HG02642 (cell line): ENCODE measurements around the gene APBA3.

ENCODE experiments used
- ATAC-seq: cut with Tn5 transposase; IDR thresholded peaks from one replicate; pipeline ENCODE4 v1.9.1; 2021; ENCODE audit warnings: mild to moderate bottlenecking; ENCODE audit not compliant: unreplicated experiment, poor library complexity

Gene APBA3

GRCh38 chr19:3753631-3754410, 7.7 kb downstream of the APBA3 start:
- no peak for ATAC-seq

- no peak for ATAC-seq
Observed at GRCh38 chr19:3752492-3752891, 9.0 kb downstream of the APBA3 start.

- no peak for ATAC-seq
Observed at GRCh38 chr19:3751236-3751635, 10.3 kb downstream of the APBA3 start.

- no peak for ATAC-seq
Observed at GRCh38 chr19:3750211-3750610, 11.3 kb downstream of the APBA3 start.

GRCh38 chr19:3748965-3749364, 12.5 kb downstream of the APBA3 start:
- ATAC-seq = no peak

GRCh38 chr19:3746371-3747056, 15.0 kb downstream of the APBA3 start:
- no peak for ATAC-seq

GRCh38 chr19:3745363-3746045, 16.0 kb downstream of the APBA3 start:
- ATAC-seq = no peak

- ATAC-seq = no peak
Observed at GRCh38 chr19:3743486-3743885, 18.0 kb downstream of the APBA3 start.

- no peak for ATAC-seq
Observed at GRCh38 chr19:3740431-3740830, 21.1 kb downstream of the APBA3 start.

GRCh38 chr19:3738477-3739220, 22.8 kb downstream of the APBA3 start:
- no peak for ATAC-seq

- no peak for ATAC-seq
Observed at GRCh38 chr19:3737487-3738205, 23.8 kb downstream of the APBA3 start.

GRCh38 chr19:3736106-3736724, 25.3 kb downstream of the APBA3 start:
- ATAC-seq = no peak

GRCh38 chr19:3734310-3734600, 27.2 kb downstream of the APBA3 start:
- no peak for ATAC-seq

- no peak for ATAC-seq
Observed at GRCh38 chr19:3733549-3734309, 27.8 kb downstream of the APBA3 start.

- ATAC-seq = no peak
Observed at GRCh38 chr19:3732108-3732507, 29.4 kb downstream of the APBA3 start.

- no peak for ATAC-seq
Observed at GRCh38 chr19:3730457-3730958, 31.0 kb downstream of the APBA3 start.

- ATAC-seq = no peak
Observed at GRCh38 chr19:3725640-3726310, 35.7 kb downstream of the APBA3 start.

GRCh38 chr19:3725121-3725520, 36.4 kb downstream of the APBA3 start:
- no peak for ATAC-seq
